Measurements from ENCODE around the gene PBXIP1.

The PBXIP1 gene

GRCh38 chr1:154955718-154956543 lies at the start of gene PBXIP1:
TSS of gene PBXIP1 (minus strand) at chr1:154956099. CDS start at chr1:154953721, 2,378 bp downstream.
- peak; percentile 95 for DNase-seq (ENCODE audit: low spot score)

DNA sequence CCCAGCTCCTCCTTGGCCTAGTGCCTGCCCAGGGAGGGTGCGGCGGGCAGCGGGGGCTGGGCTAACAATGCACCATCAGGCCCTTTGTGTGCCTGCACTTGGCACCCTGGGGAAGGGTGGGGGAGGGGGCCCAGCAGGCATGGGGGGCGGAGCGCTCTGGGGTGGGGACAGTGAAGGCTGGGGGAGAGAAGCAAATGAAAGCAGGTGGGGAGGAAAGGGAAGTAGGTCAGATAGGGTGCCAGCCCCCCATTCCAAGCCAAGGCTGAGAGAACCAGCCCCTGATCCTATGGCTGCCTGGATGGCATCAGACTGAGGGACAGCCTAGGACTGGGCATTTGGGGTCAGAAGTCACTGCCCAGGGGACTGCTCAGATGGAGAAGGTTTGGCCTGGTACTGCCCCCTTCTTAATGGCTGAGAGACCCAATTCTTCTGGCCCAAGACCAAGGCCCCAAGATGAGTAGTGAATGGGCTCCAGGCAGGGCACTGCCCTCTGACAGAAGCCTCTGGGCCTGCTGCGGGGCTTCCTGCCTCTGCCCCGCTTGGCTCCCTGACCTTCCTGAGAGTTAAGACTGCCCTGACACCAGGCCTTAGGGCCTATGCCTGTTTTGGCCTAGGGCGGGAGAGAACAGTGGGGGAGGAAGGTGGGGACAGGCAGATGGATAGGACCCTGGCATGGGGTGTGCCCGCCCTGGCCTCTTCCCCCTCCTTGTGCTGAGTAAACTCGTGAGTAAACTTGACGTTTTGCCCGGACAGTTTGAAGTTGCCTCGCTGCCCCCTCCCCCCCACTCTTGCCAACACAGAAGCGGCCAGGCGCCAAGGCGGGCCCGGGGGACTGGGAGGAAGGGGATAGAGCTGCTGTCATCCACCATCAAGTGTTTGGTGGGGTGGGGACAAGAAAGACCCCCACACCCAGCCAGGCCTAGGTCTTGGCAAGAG lies 49.4 kb upstream of the PBXIP1 start:
- no peak for DNase-seq (ENCODE audit: low spot score)

GRCh38 chr1:155004352-155005075 lies 48.6 kb upstream of the PBXIP1 start:
- DNase-seq (ENCODE audit: low spot score) = no peak

GRCh38 chr1:155003766-155004351 lies 48.0 kb upstream of the PBXIP1 start:
- DNase-seq (ENCODE audit: low spot score) = no peak

DNA sequence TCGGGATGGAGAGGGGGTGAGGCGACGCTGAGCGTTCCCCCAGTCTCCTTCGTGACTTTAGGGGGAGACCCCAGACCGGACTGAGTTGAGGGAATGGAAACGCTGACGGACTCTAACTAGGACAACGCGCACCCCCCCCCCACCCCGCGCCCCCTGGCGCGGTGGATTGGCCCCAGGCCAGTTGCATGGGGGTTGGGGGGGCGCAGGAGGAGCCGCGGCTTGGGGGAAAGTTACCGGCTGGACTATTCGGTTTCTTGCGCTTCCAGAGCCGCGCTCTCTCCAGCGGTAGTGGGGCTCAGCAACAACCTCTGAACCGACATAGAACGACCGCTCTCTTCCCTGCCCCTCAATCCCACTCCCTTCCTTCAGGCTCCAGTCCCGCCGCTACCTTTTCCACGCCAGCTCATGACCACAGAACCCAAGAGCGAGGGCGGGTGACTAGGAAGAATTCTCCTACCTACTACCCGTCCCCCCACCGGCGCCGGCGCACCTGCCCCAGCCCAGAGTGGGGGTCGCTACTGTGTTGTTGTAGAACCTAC lies 47.4 kb upstream of the PBXIP1 start:
- DNase-seq (ENCODE audit: low spot score) = no peak

- DNase-seq (ENCODE audit: low spot score) = no peak
Observed at GRCh38 chr1:155002464-155003226, 46.7 kb upstream of the PBXIP1 start, which contains the start of gene ZBTB7B. TSS of gene ZBTB7B (plus strand) at chr1:155002802. CDS start at chr1:155014661, 11,859 bp downstream.

DNA sequence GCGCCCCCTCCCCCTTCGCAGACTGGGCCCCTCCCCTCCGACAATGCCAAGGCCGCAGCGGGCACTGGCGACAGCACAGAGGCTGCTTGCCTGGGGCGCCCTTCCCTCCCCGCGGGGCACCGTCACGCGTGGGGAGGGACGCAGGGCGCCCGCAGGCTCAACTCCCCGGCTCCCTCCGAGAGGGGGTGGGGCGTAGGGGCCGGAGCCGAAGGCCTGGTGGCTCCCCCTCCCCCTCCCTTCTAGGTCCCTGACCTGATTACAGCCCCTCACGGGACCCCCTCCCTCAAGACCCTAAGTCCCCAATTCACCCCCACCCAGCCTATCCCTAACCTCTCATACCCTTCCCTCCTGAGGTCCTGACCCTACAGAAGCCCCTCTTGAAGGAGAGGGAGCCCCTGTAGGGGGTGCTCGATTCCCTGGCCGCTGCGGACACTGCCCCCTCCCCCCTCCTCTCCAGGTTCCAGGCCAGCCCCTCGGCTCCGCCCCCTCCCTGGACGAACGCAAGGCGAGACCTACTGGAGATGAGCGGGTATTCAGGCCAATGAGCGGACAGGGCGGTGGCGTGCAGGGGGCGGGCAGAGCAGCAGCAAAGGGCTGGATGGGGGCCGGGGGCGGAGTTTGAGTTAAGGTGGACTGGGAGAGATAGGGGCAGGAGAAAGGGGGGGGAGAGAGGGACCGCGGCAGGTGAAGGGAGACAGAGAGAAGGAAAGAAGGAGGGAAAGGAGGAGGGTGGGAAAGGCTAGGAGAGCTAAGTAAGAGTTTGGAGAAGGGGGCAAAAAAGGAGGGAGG lies 46.0 kb upstream of the PBXIP1 start:
- DNase-seq (ENCODE audit: low spot score) = peak; percentile 94

DNA sequence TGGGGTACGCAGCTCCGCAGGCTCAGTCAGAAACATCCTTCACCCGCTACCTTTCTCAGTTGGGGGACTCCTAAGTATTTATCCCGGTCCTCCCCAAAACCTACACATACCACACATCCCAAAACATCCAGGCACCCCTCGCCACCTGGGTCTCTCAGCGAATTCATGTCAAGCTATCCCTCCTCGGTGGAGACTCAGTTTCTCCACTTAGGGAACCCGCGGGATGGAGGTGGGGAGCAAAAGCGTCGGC lies 45.5 kb upstream of the PBXIP1 start:
- no peak for DNase-seq (ENCODE audit: low spot score)

DNA sequence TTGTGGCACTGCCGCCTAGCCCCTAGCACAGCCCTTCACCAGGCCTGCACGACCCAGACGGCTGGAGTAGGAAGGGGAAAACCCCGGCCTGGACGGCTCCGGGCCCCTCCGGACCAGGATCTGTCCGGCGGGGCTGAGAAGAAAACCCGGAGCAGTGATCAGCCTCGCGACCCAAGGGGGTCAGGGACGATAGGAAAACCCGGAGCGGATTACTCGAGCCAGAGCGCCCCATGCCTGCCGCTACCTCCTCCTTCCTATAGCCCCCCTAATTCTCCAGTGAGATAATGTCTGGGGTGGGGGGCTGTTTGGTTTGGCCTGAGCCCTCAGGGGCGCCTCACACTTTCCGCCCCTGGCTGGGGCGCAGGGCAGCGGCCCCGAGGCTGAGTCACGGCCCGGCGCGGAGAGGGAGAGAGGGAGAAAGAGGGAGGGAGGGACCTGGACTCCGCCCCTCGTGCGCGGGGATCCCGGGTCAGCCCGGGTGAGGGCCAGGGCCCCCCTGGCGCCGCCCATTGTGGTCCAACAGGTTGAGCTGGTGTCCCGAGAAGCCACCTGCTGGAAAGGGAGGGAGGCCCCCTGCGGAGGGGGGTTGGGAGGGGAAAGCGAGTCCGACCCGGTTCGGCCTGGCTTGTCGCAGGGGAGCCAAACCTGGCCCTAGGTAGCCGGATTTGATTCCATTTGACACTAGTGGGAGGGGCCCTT lies 45.0 kb upstream of the PBXIP1 start:
- peak; percentile 82 for DNase-seq (ENCODE audit: low spot score)

DNA sequence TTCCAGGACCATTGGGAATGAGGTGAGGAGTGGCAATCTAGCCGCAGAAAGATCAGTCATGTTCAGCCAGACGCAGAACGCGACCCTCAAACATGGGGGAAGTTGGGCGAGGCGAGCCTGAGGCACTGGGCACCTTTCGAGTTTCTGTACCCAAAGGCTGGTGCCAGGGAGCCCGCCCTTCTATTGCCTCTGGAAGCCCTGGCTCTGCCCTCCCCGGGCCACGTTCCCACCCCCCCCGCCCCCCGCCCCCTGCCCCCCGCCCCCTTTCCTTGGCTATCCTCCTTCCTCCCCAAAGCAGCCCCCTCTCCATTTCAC lies 44.5 kb upstream of the PBXIP1 start:
- no peak for DNase-seq (ENCODE audit: low spot score)

DNA sequence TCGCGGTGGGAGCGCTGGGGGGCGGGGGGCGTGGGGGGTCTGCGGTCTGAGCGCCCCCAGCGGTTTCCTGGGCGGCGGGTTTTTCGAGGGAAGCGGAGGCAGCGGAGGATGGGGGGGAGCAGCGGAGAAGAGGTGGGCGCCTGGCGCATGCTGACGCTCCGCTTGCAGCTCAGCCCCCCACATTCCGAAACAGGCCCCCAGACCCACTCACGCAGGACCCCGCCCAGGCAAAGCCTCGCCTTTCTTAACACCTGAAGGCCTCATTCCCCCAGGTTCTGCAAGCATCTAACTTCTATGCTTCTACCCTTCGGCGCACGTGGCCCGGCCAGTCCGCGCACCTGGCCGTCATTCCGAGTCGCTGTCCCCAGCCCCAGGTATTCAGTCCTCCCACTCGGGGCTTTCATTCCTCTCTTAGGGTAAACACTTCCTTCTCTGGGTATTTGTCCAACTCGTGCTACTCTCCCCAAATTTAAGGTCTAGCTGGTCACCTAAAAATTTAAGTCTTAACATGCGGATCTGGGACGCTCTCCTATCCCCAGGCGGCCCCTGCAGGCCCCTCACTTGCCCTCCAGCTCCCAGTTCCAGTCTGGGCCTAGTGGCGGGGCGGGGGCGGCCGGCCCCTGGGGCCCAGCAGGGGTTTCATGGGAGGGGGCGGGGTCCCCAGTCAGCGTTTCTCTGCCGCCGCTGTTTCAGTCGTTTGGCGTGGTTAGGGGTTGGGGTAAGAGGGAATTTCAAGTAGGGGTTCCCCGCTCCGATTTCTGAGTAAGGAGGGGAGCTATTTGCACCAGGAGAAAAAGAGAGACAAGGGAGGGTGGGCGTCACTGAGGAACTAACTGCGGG lies 43.9 kb upstream of the PBXIP1 start:
- no peak for DNase-seq (ENCODE audit: low spot score)

- peak; percentile 85 for DNase-seq (ENCODE audit: low spot score)
Observed at GRCh38 chr1:154998818-154999570, 43.1 kb upstream of the PBXIP1 start.

DNA sequence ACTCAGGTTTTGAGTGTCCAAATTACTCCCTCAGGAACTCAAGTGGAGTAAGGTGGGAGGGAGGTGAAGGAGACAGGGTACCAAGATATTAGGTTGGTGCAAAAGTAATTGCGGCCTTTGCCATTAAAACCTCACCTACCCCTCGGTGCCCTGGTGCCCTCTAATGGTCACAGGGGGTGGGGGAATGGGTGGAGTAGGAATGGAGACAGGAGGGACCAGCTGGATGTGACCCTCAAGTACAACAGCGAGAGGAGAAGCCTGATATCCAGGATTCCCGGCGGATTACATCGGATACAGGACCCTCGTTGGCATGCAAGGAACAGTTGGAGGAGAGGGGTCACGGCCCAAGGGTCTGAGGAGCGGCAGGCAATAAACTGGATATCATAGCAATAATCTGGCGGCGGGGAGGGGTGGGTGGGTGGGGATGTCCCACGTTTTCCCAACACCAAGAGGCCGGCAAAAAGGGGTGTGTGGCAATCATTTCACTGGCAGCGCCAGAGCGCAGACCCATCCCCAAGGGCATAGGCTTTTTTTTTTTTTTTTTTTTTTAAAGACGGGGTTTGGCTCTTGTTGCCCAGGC lies 42.4 kb upstream of the PBXIP1 start:
- no peak for DNase-seq (ENCODE audit: low spot score)

DNA sequence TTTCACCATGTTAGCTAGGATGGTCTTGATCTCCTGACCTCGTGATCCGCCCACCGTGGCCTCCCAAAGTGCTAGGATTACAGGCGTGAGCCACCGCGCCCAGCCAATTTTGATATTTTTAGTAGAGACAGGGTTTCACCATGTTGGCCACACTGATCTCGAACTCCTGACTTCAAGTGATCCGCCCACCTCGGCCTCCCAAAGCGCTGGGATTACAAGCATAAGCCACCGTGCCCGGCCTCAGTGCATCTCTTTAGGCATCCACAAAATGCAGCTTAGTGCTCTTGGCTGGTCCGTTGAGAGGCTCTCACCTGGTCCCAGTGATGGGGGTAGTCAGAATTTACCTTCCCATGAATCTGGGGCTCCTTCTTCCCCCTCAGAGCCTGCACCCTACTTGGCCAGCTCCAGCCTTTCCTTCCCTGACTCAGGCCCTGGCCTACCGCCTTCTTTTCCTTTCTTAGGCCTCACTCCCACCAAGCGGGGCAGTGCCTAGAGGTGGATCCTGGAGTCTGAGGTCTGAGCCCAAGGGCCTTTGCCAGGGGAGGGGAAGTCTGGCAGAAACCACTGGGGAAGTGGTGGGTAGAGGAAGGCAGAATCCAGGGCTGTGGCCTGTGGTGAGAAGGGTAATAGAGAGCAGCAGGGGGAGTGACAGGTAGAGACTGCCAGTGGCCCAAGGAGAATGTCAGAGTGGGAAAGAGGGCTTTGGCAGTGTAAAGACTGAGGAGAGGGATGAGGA lies 41.2 kb upstream of the PBXIP1 start:
- DNase-seq (ENCODE audit: low spot score) = no peak

- DNase-seq (ENCODE audit: low spot score) = peak; percentile 88
Observed at GRCh38 chr1:154995301-154995983, 39.5 kb upstream of the PBXIP1 start.

- no peak for DNase-seq (ENCODE audit: low spot score)
Observed at GRCh38 chr1:154994591-154994990, 38.7 kb upstream of the PBXIP1 start.

DNA sequence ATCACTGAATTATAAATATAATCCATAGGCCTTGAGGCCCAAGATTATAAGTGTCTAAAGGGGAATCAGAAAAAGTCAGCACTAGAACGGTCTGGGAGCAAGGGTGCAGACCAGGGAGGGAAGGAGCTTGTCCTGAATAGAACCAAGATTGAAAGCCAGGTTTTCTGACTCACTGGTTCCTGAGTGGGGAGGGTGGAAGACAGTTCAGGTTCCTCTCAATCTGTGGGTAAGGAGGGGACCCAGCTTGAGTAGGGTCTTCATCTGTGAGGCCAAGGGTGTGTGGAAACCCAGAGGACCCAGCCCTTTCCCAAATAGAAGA lies 38.3 kb upstream of the PBXIP1 start:
- no peak for DNase-seq (ENCODE audit: low spot score)

Data from hematopoietic multipotent progenitor cell treated with erythropoietin and hydrocortisone succinate and interleukin-3 and kit ligand, for 17 days (in vitro differentiated cells).